ENCODE measurements around the gene HDGFL2. TPM values are rescaled to one million over a fixed set of nuclear protein-coding genes. Genes with fewer than 3 reads are reported as not detected.

The HDGFL2 gene
- total and polyA plus RNA-seq, 2 of the 8 experiments (the other 6 are each of a cell fraction or from before 2014, with no cell fraction given), result 31.1 to 106 TPM

GRCh38 chr19:4446704-4447200 lies 25.3 kb upstream of the HDGFL2 start (continued):
- TF ChIP-seq, protein P1, sequence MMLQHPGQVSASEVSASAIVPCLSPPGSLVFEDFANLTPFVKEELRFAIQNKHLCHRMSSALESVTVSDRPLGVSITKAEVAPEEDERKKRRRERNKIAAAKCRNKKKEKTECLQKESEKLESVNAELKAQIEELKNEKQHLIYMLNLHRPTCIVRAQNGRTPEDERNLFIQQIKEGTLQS (IDR thresholded peaks at IDR 0.05; ENCODE audit: insufficient read depth, low read depth, low read length), result no peak
- no peak for TF ChIP-seq SP4 (IDR thresholded peaks at IDR 0.05; ENCODE audit: low read length)
